HepG2 (cell line): ENCODE measurements around the gene SHISA7. TPM values are rescaled to one million over a fixed set of nuclear protein-coding genes. Genes with fewer than 3 reads are reported as not detected.
A peak's percentile ranks its signal among the peaks of the same experiment; 100 is the strongest.

Experiments
- GZF1 ChIP-seq: sonication (generic); formaldehyde crosslinking; IDR thresholded peaks from 2 replicates; pipeline ENCODE4 v1.5.1; 2020; ENCODE audit warnings: mild to moderate bottlenecking, missing genetic modification reagents
- NPAS2 ChIP-seq: sonication (generic); formaldehyde crosslinking; IDR thresholded peaks from 2 replicates; pipeline ENCODE4 v1.8.0; 2022; ENCODE audit warnings: mild to moderate bottlenecking, missing genetic modification reagents, borderline replicate concordance
- ZBTB3 ChIP-seq: sonication (generic); formaldehyde crosslinking; IDR thresholded peaks from 2 replicates; pipeline ENCODE4 v1.4.0; 2020; ENCODE audit warnings: low read depth, mild to moderate bottlenecking, moderate library complexity, missing genetic modification reagents, borderline replicate concordance
- ZNF251 ChIP-seq: sonication (generic); formaldehyde crosslinking; IDR thresholded peaks from 2 replicates; pipeline ENCODE4 v1.9.0; 2021; ENCODE audit warnings: mild to moderate bottlenecking, missing genetic modification reagents
- ZNF280D ChIP-seq: sonication (generic); formaldehyde crosslinking; IDR thresholded peaks from 2 replicates; pipeline ENCODE4 v1.5.1; 2020; ENCODE audit warnings: mild to moderate bottlenecking, missing genetic modification reagents
- ZNF766 ChIP-seq: sonication (generic); formaldehyde crosslinking; IDR thresholded peaks from 2 replicates; pipeline ENCODE4 v1.5.0; 2020; ENCODE audit warnings: missing genetic modification reagents, borderline replicate concordance
- ZSCAN29 ChIP-seq: sonication (generic); formaldehyde crosslinking; conservative IDR thresholded peaks from 2 replicates; pipeline ENCODE4 v1.4.0; 2020; ENCODE audit warnings: mild to moderate bottlenecking, missing genetic modification reagents
- polyA plus RNA-seq, 8 experiments: library from polyadenylated mRNA; depleted of rRNA in 3 of 8; stranded (reverse) in 7 of 8; unstranded in 1 of 8; fragments of >200 nt; fragmentation: Illumina TruSeq in 4 of 8; extraction: Trizol in 4 of 8; gene quantifications; 2 replicates each; pipeline versions ENCODE4 v1.2.1 to v1.2.3, GENCODE V29; 2011 to 2016; ENCODE audit warnings: low read depth in 4 of 8, missing spikeins in 1 of 8, mixed read lengths in 1 of 8; ENCODE audit not compliant: insufficient read depth in 1 of 8
- total RNA-seq, 5 experiments: library from RNA; depleted of rRNA; stranded (reverse); fragments of >200 nt; fragmentation: Illumina TruSeq; extraction: Trizol; gene quantifications; 2 replicates each; pipeline ENCODE4 v1.2.3, GENCODE V29; 2016; ENCODE audit warnings: low read depth in 1 of 5
- TF ChIP-seq, protein P1 (sequence below): sonication (generic); formaldehyde crosslinking; IDR thresholded peaks from 2 replicates; pipeline ENCODE4 v1.4.0; 2020; ENCODE audit warnings: mild to moderate bottlenecking, missing genetic modification reagents

The SHISA7 gene
- total and polyA plus RNA-seq, 2 of the 13 experiments (the other 11 are each of a cell fraction or from before 2014, with no cell fraction given): not detected

DNA sequence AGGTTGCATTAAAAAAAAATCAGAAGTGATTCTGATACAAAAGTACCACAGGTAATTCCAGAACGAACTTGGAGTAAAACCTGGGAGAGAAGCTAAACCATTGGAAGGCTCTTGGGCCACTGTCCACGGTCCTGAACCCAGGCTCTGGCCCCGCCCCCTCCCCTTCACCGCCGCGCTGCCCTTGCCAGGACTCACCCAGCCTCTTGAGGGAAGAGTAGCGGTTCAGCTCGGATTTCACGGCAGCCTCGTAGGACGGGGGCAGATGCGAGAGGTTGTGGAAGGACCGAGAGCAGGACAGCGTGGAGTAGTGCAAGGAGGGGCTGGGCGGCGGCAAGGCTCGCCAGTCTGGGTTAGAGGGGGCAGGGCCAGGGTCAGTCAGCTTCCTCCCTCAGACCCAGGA, 5.7 kb downstream of the SHISA7 start (continued):
- TF ChIP-seq GZF1 (CRISPR knock-in tag) (0 out of 2 replicates have a peak, but pooled peaks have one; percentile 56), NPAS2 (CRISPR knock-in tag) (no peak), ZNF280D (no peak), ZNF251 (CRISPR knock-in tag) (no peak), ZNF766 (CRISPR knock-in tag) (0 out of 2 replicates have a peak, but pooled peaks have one; percentile 36), ZBTB3 (CRISPR knock-in tag) (no peak), ZSCAN29 (CRISPR knock-in tag) (no peak)
- TF ChIP-seq, protein P1, sequence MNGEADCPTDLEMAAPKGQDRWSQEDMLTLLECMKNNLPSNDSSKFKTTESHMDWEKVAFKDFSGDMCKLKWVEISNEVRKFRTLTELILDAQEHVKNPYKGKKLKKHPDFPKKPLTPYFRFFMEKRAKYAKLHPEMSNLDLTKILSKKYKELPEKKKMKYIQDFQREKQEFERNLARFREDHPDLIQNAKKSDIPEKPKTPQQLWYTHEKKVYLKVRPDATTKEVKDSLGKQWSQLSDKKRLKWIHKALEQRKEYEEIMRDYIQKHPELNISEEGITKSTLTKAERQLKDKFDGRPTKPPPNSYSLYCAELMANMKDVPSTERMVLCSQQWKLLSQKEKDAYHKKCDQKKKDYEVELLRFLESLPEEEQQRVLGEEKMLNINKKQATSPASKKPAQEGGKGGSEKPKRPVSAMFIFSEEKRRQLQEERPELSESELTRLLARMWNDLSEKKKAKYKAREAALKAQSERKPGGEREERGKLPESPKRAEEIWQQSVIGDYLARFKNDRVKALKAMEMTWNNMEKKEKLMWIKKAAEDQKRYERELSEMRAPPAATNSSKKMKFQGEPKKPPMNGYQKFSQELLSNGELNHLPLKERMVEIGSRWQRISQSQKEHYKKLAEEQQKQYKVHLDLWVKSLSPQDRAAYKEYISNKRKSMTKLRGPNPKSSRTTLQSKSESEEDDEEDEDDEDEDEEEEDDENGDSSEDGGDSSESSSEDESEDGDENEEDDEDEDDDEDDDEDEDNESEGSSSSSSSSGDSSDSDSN (CRISPR knock-in tag): no peak
